Measurements from ENCODE around the gene ARHGEF28. TPM values are rescaled to one million over a fixed set of nuclear protein-coding genes. Genes with fewer than 3 reads are reported as not detected.

Gene ARHGEF28
- total RNA-seq, 1 experiment from 2014 or later = 0.57 TPM

DNA sequence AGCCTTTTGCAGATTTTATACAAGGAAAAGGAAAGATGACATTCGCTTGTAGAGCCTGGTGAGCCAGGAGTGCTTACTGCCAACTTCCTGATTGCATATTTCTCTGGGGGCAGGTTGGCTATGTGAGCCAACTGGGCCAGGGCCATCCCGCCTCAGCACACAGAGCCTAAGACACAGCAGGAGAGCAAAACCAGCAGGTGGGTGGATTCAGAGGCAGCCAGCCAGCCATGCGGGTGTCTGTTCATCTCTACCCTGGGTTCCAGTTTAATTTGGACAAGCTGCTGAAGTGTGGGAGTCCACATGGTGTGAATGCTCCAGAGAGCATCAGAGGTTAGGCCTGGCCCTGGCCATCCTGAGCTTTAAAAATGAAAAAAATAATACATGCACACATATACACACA lies 291.4 kb downstream of the ARHGEF28 start:
- Mint-ChIP-seq H3K4me1 (peaks cover 3 to 8% of the 10 kb centered on the region in 2 experiments; a peak in 3 of 4 replicates), H3K27me3 (ENCODE audit: low read depth) (no peaks in the 10 kb centered on the region), H3K27ac (no peak overlapping the region), H3K4me3 (no peak overlapping the region), H3K9me3 (no peaks in the 10 kb centered on the region), H3K36me3 (ENCODE audit: insufficient read depth in 1 of 3, low read depth in 3 of 3) (no peaks in the 10 kb centered on the region)
- Histone ChIP-seq H3T11ph (ENCODE audit: low read length) (no peak overlapping the region), H3K9me3 (ENCODE audit: control insufficient read depth, low read depth, low read length) (no peaks in the 10 kb centered on the region), H2BK20ac (ENCODE audit: low read depth, low read length, poor library complexity, severe bottlenecking) (no peak overlapping the region), H3K79me1 (ENCODE audit: insufficient read depth, low read depth, low read length, poor library complexity, severe bottlenecking) (no peaks in the 10 kb centered on the region), H2AFZ (ENCODE audit: low read length) (no peak overlapping the region), H2AK5ac (ENCODE audit: insufficient read length, low read length) (no peak overlapping the region), H3K4me2 (ENCODE audit: insufficient read depth, insufficient read length, low read length) (no peak overlapping the region), H3K23ac (ENCODE audit: insufficient read length, low read depth, low read length) (no peak overlapping the region), H3K4ac (ENCODE audit: low read depth, low read length) (no peak overlapping the region), H3K23me2 (ENCODE audit: insufficient read length, low read depth, low read length, poor library complexity, severe bottlenecking) (no peaks in the 10 kb centered on the region), H3K9ac (ENCODE audit: extremely low read depth, insufficient read length, low read length) (no peak overlapping the region), H4K91ac (ENCODE audit: insufficient read length, low read depth, low read length) (no peak overlapping the region), H3K14ac (ENCODE audit: insufficient read depth, low read length) (no peak overlapping the region), H3K4me1 (ENCODE audit: insufficient read depth, low read length) (no peaks in the 10 kb centered on the region), H3K79me2 (ENCODE audit: insufficient read depth, low read length) (no peaks in the 10 kb centered on the region), H4K8ac (replicated peaks; ENCODE audit: insufficient read length, low read depth, low read length) (no peak overlapping the region), H3K27ac (ENCODE audit: insufficient read length, low read depth, low read length) (no peak overlapping the region), H3K27me3 (ENCODE audit: insufficient read depth, low read length) (no peaks in the 10 kb centered on the region), H2BK15ac (ENCODE audit: low read depth, low read length) (no peak overlapping the region), H2BK5ac (ENCODE audit: insufficient read length, low read length) (no peak overlapping the region), H4K20me1 (ENCODE audit: control insufficient read depth, insufficient read depth, insufficient read length) (no peaks in the 10 kb centered on the region), H2BK120ac (ENCODE audit: low read depth, low read length, poor library complexity, severe bottlenecking) (no peak overlapping the region), H3K56ac (ENCODE audit: insufficient read length, low read depth, low read length) (no peak overlapping the region), H2BK12ac (ENCODE audit: insufficient read length, low read depth, low read length) (no peak overlapping the region), H3K18ac (ENCODE audit: insufficient read length, low read depth, low read length) (no peak overlapping the region), H4K5ac (ENCODE audit: insufficient read length, low read depth, low read length) (no peak overlapping the region)
- TF ChIP-seq, protein P1, sequence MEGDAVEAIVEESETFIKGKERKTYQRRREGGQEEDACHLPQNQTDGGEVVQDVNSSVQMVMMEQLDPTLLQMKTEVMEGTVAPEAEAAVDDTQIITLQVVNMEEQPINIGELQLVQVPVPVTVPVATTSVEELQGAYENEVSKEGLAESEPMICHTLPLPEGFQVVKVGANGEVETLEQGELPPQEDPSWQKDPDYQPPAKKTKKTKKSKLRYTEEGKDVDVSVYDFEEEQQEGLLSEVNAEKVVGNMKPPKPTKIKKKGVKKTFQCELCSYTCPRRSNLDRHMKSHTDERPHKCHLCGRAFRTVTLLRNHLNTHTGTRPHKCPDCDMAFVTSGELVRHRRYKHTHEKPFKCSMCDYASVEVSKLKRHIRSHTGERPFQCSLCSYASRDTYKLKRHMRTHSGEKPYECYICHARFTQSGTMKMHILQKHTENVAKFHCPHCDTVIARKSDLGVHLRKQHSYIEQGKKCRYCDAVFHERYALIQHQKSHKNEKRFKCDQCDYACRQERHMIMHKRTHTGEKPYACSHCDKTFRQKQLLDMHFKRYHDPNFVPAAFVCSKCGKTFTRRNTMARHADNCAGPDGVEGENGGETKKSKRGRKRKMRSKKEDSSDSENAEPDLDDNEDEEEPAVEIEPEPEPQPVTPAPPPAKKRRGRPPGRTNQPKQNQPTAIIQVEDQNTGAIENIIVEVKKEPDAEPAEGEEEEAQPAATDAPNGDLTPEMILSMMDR (conservative IDR thresholded peaks at IDR 0.05) = no peak
- WGBS (ENCODE audit: extremely low coverage, insufficient read length, low lambda C conversion rate) = no CpG with 5 or more reads among the region's 3 CpGs
- no peak for DNase-seq
